GM23338 (cell line): ENCODE results near the gene PXMP4. TPM values are rescaled to one million over a fixed set of nuclear protein-coding genes. Genes with fewer than 3 reads are reported as not detected.

Source experiments
- ATAC-seq: fragments of 200-7000 bp; cut with Tn5 transposase; 3 replicates; pipeline ENCODE4 v1.9.1; 2020
- DNase-seq: peaks from one replicate; pipeline ENCODE4 v3.0.0-alpha.2; 2015; ENCODE audit warnings: low spot score
- H2AFZ ChIP-seq: fragments of 200-600 bp; sonication (generic); 2 replicates; pipeline ENCODE4 v1.8.0; 2016; ENCODE audit warnings: antibody characterized with exemption, mild to moderate bottlenecking, moderate library complexity
- H3F3A ChIP-seq: fragments of 200-600 bp; sonication (generic); replicated peaks from 2 replicates; pipeline ENCODE4 v1.8.0; 2017; ENCODE audit warnings: antibody characterized with exemption, mixed run types, low read depth
- H3K27ac ChIP-seq: fragments of 200-600 bp; sonication (generic); 2 replicates; pipeline ENCODE4 v1.6.1; 2016; ENCODE audit warnings: low read depth
- H3K27me3 ChIP-seq: fragments of 200-600 bp; sonication (generic); 2 replicates; pipeline ENCODE4 v1.8.0; 2016; ENCODE audit warnings: mild to moderate bottlenecking, mixed run types, moderate library complexity; ENCODE audit not compliant: insufficient read depth
- H3K36me3 ChIP-seq: fragments of 200-600 bp; sonication (generic); 2 replicates; pipeline ENCODE4 v1.8.0; 2016; ENCODE audit warnings: mild to moderate bottlenecking; ENCODE audit not compliant: insufficient read depth
- H3K4me1 ChIP-seq: fragments of 200-600 bp; sonication (generic); 2 replicates; pipeline ENCODE4 v1.8.0; 2016; ENCODE audit warnings: mild to moderate bottlenecking, moderate library complexity; ENCODE audit not compliant: insufficient read depth
- H3K4me2 ChIP-seq: fragments of 200-600 bp; sonication (generic); 2 replicates; pipeline ENCODE4 v1.7.1; 2017; ENCODE audit warnings: mixed run types
- H3K4me3 ChIP-seq: fragments of 200-600 bp; sonication (generic); 2 replicates; pipeline ENCODE4 v1.6.1; 2016; ENCODE audit warnings: mixed run types
- H3K79me2 ChIP-seq: fragments of 200-600 bp; sonication (generic); replicated peaks from 2 replicates; pipeline ENCODE4 v1.8.0; 2017; ENCODE audit warnings: mild to moderate bottlenecking; ENCODE audit not compliant: insufficient read depth
- H3K9me2 ChIP-seq: fragments of 200-600 bp; sonication (generic); 2 replicates; pipeline ENCODE4 v1.8.0; 2017; ENCODE audit not compliant: insufficient read depth
- H4K20me1 ChIP-seq: fragments of 200-600 bp; sonication (generic); replicated peaks from 2 replicates; pipeline ENCODE4 v1.8.0; 2017; ENCODE audit warnings: mild to moderate bottlenecking; ENCODE audit not compliant: insufficient read depth
- H3K27ac Mint-ChIP-seq: 2 replicates; pipeline ENCODE4 v1.8.0; 2020; ENCODE audit warnings: inconsistent platforms, mild to moderate bottlenecking, moderate library complexity, mixed read lengths
- H3K27me3 Mint-ChIP-seq: 3 replicates; pipeline ENCODE4 v1.8.0; 2022; ENCODE audit warnings: low read depth, mild to moderate bottlenecking, moderate library complexity, mixed read lengths, inconsistent platforms; ENCODE audit not compliant: insufficient read depth, poor library complexity
- H3K36me3 Mint-ChIP-seq: 3 replicates; pipeline ENCODE4 v1.8.0; 2021; ENCODE audit warnings: low read depth, mild to moderate bottlenecking, inconsistent platforms, moderate library complexity, mixed read lengths
- H3K4me1 Mint-ChIP-seq: 3 replicates; pipeline ENCODE4 v1.8.0; 2020; ENCODE audit warnings: mild to moderate bottlenecking, inconsistent platforms, mixed read lengths
- H3K4me3 Mint-ChIP-seq: 3 replicates; pipeline ENCODE4 v1.8.0; 2021; ENCODE audit warnings: moderate library complexity, mild to moderate bottlenecking, inconsistent platforms, mixed read lengths
- H3K9me3 Mint-ChIP-seq: 3 replicates; pipeline ENCODE4 v1.8.0; 2020; ENCODE audit warnings: moderate library complexity, mild to moderate bottlenecking, inconsistent platforms, mixed read lengths
- ETS1 ChIP-seq: IDR thresholded peaks from 2 replicates; pipeline ENCODE4 v1.6.1; 2016; ENCODE audit warnings: antibody characterized with exemption
- EZH2 ChIP-seq: fragments of 200-600 bp; sonication (generic); IDR thresholded peaks from one replicate; pipeline ENCODE4 v1.8.0; 2017; ENCODE audit warnings: antibody characterized with exemption, mild to moderate bottlenecking, low read depth; ENCODE audit not compliant: unreplicated experiment
- POLR2AphosphoS5 ChIP-seq: IDR thresholded peaks from 2 replicates; pipeline ENCODE4 v1.6.1; 2016; ENCODE audit warnings: antibody characterized with exemption, low read depth
- polyA plus RNA-seq: library from polyadenylated mRNA; unstranded; fragments of >200 nt; fragmentation: Nextera tagmentation; extraction: Ambion mirVana; gene quantifications from 2 replicates; pipeline ENCODE4 v1.2.1, GENCODE V29; 2016
- total RNA-seq: library from RNA; depleted of rRNA; stranded (reverse); fragments of >200 nt; shearing (Covaris generic); gene quantifications from 2 replicates; pipeline ENCODE4 v1.2.3, GENCODE V29; 2014
- TF ChIP-seq, protein P1 (sequence below): fragments of 250-450 bp; sonication (Bioruptor Pico); IDR thresholded peaks from 2 replicates; pipeline ENCODE4 v1.5.0; 2020; ENCODE audit warnings: mild to moderate bottlenecking, moderate library complexity

PXMP4 gene
- total and polyA plus RNA-seq, 2 experiments from 2014 or later: 1.2 to 3.5 TPM

DNA sequence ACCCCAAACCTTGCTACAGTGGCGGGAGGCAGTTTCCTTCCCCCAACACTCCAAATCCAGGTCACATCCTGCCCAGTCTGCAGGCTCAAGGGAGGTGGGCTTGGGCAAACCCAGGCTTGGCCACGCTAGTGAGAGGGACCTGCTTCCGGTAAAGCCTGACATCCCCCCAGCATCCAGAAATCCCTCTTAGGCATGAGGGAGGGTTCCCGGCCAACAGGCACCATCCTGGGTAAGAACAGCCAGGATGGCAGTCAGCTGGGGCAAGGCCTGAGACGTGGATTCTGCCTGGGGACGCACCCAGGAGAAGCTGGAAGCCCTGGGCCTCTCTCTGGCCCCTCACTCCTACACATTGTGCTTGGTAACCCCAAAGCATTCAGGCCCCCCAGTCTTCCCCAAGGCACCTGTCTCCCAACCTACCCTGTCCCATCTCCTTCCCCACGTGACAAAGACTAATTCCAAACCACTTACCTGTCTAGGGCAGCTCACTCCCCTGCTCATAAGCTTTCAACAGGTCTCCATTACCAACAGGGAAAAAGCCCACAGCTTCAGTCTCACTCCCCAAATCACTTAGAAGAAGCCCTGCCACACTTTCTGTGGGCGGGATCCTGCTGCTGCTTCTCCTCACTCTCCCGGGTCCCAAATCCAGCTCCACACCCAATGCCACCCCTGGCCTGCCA is 55.9 kb downstream of the PXMP4 start (continued):
- TF ChIP-seq, protein P1, sequence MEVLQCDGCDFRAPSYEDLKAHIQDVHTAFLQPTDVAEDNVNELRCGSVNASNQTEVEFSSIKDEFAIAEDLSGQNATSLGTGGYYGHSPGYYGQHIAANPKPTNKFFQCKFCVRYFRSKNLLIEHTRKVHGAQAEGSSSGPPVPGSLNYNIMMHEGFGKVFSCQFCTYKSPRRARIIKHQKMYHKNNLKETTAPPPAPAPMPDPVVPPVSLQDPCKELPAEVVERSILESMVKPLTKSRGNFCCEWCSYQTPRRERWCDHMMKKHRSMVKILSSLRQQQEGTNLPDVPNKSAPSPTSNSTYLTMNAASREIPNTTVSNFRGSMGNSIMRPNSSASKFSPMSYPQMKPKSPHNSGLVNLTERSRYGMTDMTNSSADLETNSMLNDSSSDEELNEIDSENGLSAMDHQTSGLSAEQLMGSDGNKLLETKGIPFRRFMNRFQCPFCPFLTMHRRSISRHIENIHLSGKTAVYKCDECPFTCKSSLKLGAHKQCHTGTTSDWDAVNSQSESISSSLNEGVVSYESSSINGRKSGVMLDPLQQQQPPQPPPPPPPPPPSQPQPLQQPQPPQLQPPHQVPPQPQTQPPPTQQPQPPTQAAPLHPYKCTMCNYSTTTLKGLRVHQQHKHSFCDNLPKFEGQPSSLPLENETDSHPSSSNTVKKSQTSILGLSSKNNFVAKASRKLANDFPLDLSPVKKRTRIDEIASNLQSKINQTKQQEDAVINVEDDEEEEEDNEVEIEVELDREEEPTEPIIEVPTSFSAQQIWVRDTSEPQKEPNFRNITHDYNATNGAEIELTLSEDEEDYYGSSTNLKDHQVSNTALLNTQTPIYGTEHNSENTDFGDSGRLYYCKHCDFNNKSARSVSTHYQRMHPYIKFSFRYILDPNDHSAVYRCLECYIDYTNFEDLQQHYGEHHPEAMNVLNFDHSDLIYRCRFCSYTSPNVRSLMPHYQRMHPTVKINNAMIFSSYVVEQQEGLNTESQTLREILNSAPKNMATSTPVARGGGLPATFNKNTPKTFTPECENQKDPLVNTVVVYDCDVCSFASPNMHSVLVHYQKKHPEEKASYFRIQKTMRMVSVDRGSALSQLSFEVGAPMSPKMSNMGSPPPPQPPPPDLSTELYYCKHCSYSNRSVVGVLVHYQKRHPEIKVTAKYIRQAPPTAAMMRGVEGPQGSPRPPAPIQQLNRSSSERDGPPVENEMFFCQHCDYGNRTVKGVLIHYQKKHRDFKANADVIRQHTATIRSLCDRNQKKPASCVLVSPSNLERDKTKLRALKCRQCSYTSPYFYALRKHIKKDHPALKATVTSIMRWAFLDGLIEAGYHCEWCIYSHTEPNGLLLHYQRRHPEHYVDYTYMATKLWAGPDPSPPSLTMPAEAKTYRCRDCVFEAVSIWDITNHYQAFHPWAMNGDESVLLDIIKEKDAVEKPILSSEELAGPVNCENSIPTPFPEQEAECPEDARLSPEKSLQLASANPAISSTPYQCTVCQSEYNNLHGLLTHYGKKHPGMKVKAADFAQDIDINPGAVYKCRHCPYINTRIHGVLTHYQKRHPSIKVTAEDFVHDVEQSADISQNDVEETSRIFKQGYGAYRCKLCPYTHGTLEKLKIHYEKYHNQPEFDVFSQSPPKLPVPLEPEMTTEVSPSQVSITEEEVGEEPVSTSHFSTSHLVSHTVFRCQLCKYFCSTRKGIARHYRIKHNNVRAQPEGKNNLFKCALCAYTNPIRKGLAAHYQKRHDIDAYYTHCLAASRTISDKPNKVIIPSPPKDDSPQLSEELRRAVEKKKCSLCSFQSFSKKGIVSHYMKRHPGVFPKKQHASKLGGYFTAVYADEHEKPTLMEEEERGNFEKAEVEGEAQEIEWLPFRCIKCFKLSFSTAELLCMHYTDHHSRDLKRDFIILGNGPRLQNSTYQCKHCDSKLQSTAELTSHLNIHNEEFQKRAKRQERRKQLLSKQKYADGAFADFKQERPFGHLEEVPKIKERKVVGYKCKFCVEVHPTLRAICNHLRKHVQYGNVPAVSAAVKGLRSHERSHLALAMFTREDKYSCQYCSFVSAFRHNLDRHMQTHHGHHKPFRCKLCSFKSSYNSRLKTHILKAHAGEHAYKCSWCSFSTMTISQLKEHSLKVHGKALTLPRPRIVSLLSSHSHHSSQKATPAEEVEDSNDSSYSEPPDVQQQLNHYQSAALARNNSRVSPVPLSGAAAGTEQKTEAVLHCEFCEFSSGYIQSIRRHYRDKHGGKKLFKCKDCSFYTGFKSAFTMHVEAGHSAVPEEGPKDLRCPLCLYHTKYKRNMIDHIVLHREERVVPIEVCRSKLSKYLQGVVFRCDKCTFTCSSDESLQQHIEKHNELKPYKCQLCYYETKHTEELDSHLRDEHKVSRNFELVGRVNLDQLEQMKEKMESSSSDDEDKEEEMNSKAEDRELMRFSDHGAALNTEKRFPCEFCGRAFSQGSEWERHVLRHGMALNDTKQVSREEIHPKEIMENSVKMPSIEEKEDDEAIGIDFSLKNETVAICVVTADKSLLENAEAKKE (CRISPR knock-in tag): no peak

- Histone ChIP-seq H3F3A (peaks cover 11% of the 10 kb centered on the region; the same call in 1 of the 2 replicates), H3K36me3 (no peaks in the 10 kb centered on the region), H3K27me3 (peaks cover 16% of the 10 kb centered on the region; the same call in 1 of the 2 replicates), H2AFZ (peak overlapping the region; percentile 96), H3K79me2 (no peaks in the 10 kb centered on the region), H3K27ac (0 out of 2 replicates have a peak overlapping the region, but pooled peaks have one; percentile 26), H3K4me3 (peak overlapping the region; percentile 90), H3K9me2 (no peaks in the 10 kb centered on the region), H4K20me1 (peaks cover 3% of the 10 kb centered on the region), H3K4me1 (peaks cover 14% of the 10 kb centered on the region; the same call in 1 of the 2 replicates), H3K4me2 (peak overlapping the region; percentile 91)
- Mint-ChIP-seq H3K36me3 (peaks cover 4% of the 10 kb centered on the region), H3K4me3 (peak overlapping the region; percentile 76), H3K27me3 (peaks cover 25% of the 10 kb centered on the region), H3K4me1 (peaks cover 28% of the 10 kb centered on the region), H3K9me3 (no peaks in the 10 kb centered on the region), H3K27ac (peak overlapping the region; percentile 52; the same call in 1 of the 2 replicates)
- TF ChIP-seq EZH2 (no peak), ETS1 (peak; percentile 68), POLR2AphosphoS5 (peak; percentile 95)
- DNase-seq (peak; percentile 91), ATAC-seq (peak; percentile 46)
Observed at GRCh38 chr20:33663161-33664084, 56.7 kb downstream of the PXMP4 start.
